Mesodermal cell (in vitro differentiated cells): ENCODE data around the gene HTR3E. TPM values are rescaled to one million over a fixed set of nuclear protein-coding genes. Genes with fewer than 3 reads are reported as not detected.
"Not testable (repeated sequence)": the region's sequence is repeated elsewhere in the genome, so short reads cannot be mapped to it uniquely, and the experiment has no call there.

ENCODE experiments used
- H3K27ac ChIP-seq: 2 replicates; pipeline ENCODE4 v1.7.0; 2013; ENCODE audit warnings: mild to moderate bottlenecking, low read depth, low read length, moderate library complexity; ENCODE audit not compliant: severe bottlenecking
- H3K36me3 ChIP-seq: 2 replicates; pipeline ENCODE4 v1.7.1; 2013; ENCODE audit warnings: mild to moderate bottlenecking, low read length, moderate library complexity; ENCODE audit not compliant: control insufficient read depth, insufficient read depth
- H3K4me1 ChIP-seq: one replicate; pipeline ENCODE4 v1.7.1; 2013; ENCODE audit warnings: mild to moderate bottlenecking, low read length; ENCODE audit not compliant: insufficient read depth, control insufficient read depth, poor library complexity, severe bottlenecking
- H3K4me3 ChIP-seq: 2 replicates; pipeline ENCODE4 v1.7.0; 2013; ENCODE audit warnings: low read length, control low read depth, mild to moderate bottlenecking; ENCODE audit not compliant: insufficient read depth, poor library complexity, severe bottlenecking; ENCODE audit errors: extremely low read depth
- H3K9me3 ChIP-seq: 2 replicates; pipeline ENCODE4 v1.7.1; 2013; ENCODE audit warnings: mild to moderate bottlenecking, low read length, moderate library complexity; ENCODE audit not compliant: control insufficient read depth
- WGBS, 2 experiments: methylation state at CpG; one replicate each; pipeline ENCODE4 v1.1.5; 2013; ENCODE audit warnings: missing lambda C conversion rate in 2 of 2; ENCODE audit not compliant: insufficient coverage in 2 of 2; 5-methylcytosine and 5-hydroxymethylcytosine counted together
- polyA plus RNA-seq, 2 experiments: library from polyadenylated mRNA; stranded (reverse); fragments of 50-300 nt; gene quantifications; one replicate each; pipeline ENCODE4 v1.2.3, GENCODE V29; 2013

The HTR3E gene, protein sequence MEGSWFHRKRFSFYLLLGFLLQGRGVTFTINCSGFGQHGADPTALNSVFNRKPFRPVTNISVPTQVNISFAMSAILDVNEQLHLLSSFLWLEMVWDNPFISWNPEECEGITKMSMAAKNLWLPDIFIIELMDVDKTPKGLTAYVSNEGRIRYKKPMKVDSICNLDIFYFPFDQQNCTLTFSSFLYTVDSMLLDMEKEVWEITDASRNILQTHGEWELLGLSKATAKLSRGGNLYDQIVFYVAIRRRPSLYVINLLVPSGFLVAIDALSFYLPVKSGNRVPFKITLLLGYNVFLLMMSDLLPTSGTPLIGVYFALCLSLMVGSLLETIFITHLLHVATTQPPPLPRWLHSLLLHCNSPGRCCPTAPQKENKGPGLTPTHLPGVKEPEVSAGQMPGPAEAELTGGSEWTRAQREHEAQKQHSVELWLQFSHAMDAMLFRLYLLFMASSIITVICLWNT
- not detected for polyA plus RNA-seq (2013, experiment 1 of 2)
- polyA plus RNA-seq (2013, experiment 2 of 2) = not detected

DNA sequence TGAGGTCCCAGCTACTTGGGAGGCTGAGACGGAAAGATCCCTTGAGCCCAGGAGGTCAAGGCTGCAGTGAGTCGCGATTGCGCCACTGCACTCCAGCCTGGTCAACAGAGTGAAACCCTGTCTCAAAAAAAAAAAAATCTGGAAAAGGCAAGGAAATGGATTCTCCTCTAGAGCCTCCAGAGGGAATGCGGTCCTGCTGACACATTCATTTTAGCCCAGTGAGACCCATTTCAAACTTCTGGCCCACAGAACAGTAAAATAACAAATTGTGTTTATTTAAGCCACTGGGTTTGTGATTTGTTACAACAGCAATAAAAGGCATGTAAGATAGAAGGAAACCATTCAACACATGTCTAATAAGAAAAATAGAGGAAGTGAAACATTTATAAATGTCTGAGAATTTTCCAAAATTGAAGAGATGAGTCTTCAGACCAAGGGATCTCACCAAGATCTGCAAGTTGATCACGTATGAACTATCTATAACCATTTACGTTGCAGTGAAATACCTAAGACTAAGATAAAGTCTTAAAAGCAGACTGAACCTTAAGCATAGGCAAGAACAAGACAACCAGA lies at the start of gene HTR3E:
Gene HTR3E, plus strand, starts transcription at position 254 of the 573 bp plus-strand sequence. CDS start 466 bp downstream, outside the sequence.
- Histone ChIP-seq H3K27ac (no peak within 1 kb of the TSS), H3K4me3 (no peak within 1 kb of the TSS), H3K4me1 (no peaks in the 10 kb centered on the region), H3K36me3 (no peaks in the 10 kb centered on the region), H3K9me3 (peaks cover 5% of the 10 kb centered on the region)
- 93 to 94% methylated on average over 5 to 6 of the region's 7 CpGs for WGBS, 2 experiments

DNA sequence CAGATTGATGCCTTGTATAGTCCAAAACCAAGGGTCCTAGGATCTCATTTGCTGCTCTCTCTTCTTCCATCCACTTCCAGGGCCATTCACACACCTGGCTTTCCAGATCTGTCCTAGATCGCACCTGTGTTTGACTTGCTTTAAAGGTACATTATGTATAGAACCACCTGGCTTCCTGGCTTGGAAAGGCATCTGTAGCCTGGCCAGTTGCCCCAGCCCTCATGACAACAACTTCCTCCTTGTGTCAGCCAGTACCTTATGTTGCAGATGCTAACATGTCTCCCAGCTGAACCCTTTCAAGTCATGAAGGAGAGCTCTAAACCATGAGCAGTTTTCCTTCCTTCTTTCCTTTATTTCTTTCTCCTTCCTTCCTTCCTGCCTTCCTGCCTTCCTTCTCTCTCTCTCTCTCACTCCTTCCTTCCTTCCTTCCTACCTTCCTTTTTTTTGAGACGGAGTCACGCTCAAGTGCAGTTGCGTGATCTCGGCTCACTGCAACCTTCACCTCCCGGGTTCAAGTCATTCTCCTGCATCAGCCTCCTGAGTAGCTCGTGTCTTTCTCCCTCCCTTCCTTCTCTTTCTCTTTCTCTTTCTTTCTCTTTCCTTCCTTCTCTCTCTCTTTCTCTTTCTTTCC lies 46.5 kb upstream of the HTR3E start:
- WGBS, 2 experiments = 92 to 99% methylated on average over 6 to 7 of the region's 7 CpGs
- no peak overlapping the region for H3K27ac ChIP-seq
- no peaks in the 10 kb centered on the region for H3K9me3 ChIP-seq
- H3K4me1 ChIP-seq = no peaks in the 10 kb centered on the region
- no peaks in the 10 kb centered on the region for H3K36me3 ChIP-seq
- H3K4me3 ChIP-seq = no peak overlapping the region

DNA sequence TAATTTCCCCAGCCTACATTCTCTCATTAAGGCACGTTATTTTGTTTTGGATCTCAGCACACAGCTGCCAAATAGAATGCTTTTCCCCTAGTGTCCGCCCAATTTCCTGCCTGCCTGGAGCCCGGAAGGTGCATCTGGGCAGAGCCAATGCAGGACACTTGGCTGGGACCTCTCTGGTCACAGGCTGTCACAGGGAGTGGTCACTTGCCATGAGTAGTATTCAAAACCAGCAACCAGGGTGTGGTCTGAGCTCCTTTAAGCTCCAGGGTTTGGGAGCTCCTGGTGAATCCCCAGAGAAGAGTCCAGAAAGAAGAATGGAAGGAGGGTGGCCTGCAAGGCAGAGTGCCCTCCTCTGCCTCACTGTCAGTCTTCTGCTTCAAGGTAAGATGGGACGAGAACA lies 44.1 kb upstream of the HTR3E start, which contains the start of gene HTR3C:
Gene HTR3C, plus strand, starts transcription at position 281 of the 400 bp plus-strand sequence. Its CDS starts 34 bp downstream, at position 315.
- Histone ChIP-seq H3K36me3 (no peaks in the 10 kb centered on the region), H3K4me1 (no peaks in the 10 kb centered on the region), H3K4me3 (no peak within 1 kb of the TSS), H3K27ac (no peak within 1 kb of the TSS), H3K9me3 (no peaks in the 10 kb centered on the region)
- 78 to 80% methylated on average over 4 of the region's 4 CpGs for WGBS, 2 experiments

DNA sequence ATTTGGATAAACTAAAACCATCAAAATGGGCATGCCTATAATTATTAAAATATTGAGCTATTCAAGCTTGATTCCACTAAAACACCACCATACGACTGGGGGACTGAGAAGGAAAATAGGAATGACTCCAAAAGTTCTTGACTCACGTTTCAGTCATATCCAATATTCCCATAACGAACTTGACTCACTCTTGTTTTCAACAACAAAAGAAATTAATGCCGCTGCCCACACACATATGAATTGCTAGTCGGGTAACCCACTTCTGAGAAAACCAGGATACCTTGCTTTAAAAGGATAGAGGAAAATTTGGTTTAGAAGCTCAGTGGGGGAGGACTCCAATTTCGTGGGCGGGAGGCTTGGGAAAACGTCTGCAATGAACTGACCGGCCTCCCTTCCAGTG lies 38.8 kb upstream of the HTR3E start:
- 78 to 85% methylated on average over 4 to 5 of the region's 9 CpGs for WGBS, 2 experiments
- Histone ChIP-seq H3K9me3 (no peaks in the 10 kb centered on the region), H3K4me1 (no peaks in the 10 kb centered on the region), H3K4me3 (no peak overlapping the region), H3K27ac (no peak overlapping the region), H3K36me3 (no peaks in the 10 kb centered on the region)

DNA sequence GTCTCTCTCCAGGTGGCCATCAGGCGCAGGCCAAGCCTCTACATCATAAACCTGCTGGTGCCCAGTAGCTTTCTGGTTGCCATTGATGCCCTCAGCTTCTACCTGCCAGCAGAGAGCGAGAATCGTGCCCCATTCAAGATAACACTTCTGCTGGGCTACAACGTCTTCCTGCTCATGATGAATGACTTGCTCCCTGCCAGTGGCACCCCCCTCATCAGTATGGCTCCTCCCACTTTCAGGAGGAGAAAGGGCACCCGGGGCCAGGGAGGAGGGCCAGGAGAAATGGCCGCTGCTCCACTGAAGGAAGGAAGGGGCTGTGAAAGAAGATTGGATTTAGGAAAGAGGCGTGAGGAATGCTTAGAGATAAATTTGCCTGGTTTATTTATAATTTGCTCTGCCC lies 37.4 kb upstream of the HTR3E start:
- no peak overlapping the region for H3K27ac ChIP-seq
- no peak overlapping the region for H3K4me3 ChIP-seq
- WGBS, 2 experiments = 75 to 93% methylated on average over 4 to 6 of the region's 7 CpGs
- no peaks in the 10 kb centered on the region for H3K4me1 ChIP-seq
- no peaks in the 10 kb centered on the region for H3K9me3 ChIP-seq
- H3K36me3 ChIP-seq = no peaks in the 10 kb centered on the region

DNA sequence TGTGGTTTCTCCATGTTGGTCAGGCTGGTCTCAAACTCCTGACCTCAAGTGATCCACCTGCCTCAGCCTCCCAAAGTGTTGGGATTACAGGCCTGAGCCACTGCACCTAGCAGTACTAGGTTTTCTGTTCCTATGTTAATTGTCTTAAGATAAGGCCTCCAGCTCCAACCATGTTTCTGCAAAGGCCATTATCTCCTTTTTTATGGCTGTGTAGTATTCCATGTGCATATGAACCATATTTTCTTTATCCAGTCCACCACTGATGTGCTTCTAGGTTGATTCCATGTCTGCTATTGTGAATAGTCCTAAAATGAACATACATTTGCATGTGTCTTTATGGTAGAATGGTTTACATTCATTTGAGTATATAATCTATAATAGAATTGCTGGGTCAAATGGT lies 34.2 kb upstream of the HTR3E start:
- no peaks in the 10 kb centered on the region for H3K4me1 ChIP-seq
- no peak overlapping the region for H3K4me3 ChIP-seq
- no peaks in the 10 kb centered on the region for H3K36me3 ChIP-seq
- H3K27ac ChIP-seq = no peak overlapping the region
- H3K9me3 ChIP-seq = no peaks in the 10 kb centered on the region

DNA sequence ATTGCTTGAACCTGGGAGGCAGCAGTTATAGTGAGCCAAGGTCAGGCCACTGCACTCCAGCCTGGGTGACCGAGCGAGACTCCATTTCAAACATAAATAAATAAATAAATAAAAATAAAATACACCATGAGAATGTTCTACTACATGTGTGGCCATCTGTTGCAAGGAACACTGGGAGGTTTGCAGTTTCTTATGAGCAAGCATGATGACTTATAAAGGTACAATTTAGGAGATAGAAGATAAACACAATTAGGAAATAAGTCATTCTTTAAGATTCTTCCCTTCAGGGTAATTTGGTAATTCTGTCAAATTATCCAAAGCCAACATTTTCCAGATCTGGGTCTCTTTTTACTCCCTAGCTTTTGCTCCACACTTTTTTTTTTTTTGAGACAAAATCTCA lies 30.7 kb upstream of the HTR3E start:
- Histone ChIP-seq H3K9me3 (peaks cover 8% of the 10 kb centered on the region), H3K27ac (no peak overlapping the region), H3K4me1 (no peaks in the 10 kb centered on the region), H3K4me3 (no peak overlapping the region), H3K36me3 (no peaks in the 10 kb centered on the region)
- WGBS, 2 experiments = no CpG with 5 or more reads among the region's 2 CpGs

DNA sequence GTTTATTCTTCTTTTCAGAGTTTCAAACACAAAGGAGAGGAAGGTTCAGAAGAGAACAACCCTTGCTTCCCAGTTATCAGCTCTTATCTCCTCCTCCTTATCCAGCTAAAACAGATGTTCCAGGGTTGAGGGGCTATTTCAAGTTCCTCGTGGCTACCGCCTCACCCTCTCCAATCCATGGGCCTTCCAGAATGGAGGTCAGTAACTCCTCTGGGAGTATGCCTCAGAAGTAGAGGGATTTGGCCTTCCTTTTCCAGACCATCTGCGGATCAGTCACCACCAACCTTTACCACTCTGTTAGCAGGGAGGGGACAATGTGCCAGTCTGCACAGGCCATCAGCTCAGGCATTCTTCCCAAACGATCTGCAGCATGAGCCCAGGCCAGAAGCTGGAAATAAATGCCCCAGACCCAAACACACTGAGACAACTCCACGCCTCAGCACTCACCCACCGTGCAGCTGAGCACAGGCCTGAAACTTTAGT lies 29.2 kb upstream of the HTR3E start:
- Histone ChIP-seq H3K36me3 (no peaks in the 10 kb centered on the region), H3K27ac (no peak overlapping the region), H3K9me3 (peaks cover 9% of the 10 kb centered on the region), H3K4me3 (no peak overlapping the region), H3K4me1 (no peaks in the 10 kb centered on the region)
- WGBS, 2 experiments = 74 to 100% methylated on average over 4 of the region's 6 CpGs

DNA sequence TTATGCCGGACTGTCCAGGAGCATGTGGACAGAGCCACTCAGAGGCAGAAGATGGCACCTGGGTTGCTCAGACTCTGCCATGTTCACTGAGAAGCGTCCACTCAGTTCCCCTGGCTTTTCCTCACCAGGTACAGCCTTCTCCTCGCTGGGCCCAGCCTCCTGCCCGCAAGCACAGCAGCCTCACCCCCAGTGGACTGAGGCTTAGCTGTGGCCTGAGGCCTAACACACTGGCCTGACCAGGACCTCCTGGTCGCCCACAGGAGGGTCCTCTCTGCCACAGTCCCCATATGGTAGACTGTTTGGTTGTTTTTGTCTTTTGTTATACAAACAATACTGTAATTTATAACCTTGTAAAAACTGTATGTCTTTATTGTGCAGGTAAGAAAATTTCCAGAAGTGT lies 28.5 kb upstream of the HTR3E start:
- 88 to 100% methylated on average over 2 to 4 of the region's 5 CpGs for WGBS, 2 experiments
- no peak overlapping the region for H3K4me3 ChIP-seq
- H3K4me1 ChIP-seq = no peaks in the 10 kb centered on the region
- H3K27ac ChIP-seq = no peak overlapping the region
- H3K9me3 ChIP-seq = peaks cover 9% of the 10 kb centered on the region
- no peaks in the 10 kb centered on the region for H3K36me3 ChIP-seq

DNA sequence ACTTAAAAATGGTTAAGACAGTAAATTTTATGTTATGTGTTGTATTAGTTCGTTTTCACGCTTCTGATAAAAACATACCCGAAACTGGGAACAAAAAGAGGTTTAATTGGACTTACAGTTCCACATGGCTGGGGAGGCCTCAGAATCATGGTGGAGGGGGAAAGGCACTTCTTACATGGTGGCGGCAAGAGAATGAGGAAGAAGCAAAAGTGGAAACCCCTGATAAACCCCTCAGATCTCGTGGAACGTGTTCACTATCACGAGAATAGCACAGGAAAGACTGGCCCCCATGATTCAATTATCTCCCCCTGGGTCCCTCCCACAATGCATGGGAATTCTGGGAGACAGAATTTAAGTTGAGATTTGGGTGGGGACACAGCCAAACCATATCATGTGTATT lies 25.7 kb upstream of the HTR3E start:
- WGBS, 2 experiments = 94 to 97% methylated on average over 3 to 7 of the region's 7 CpGs
- not testable (repeated sequence) for H3K9me3 ChIP-seq, H3K27ac ChIP-seq

More for the DNA sequence above, 25.7 kb upstream of the HTR3E start:
- H3K4me3 ChIP-seq, H3K36me3 ChIP-seq, H3K4me1 ChIP-seq: not testable (repeated sequence)
